PC-3 (cell line): ENCODE data around the gene CRB3. TPM values are rescaled to one million over a fixed set of nuclear protein-coding genes. Genes with fewer than 3 reads are reported as not detected.

ENCODE experiments used
- ATAC-seq: fragments of 200-7000 bp; cut with Tn5 transposase; 2 replicates; pipeline ENCODE4 v1.9.1; 2020; ENCODE audit warnings: mild to moderate bottlenecking, moderate library complexity
- BruUV-seq: library from RNA; stranded (reverse); fragments of 400-500 nt; replicated peaks from 2 replicates; lab custom pipeline; 2021; lab: Mats Ljungman, UMichigan
- CTCF ChIA-PET: fragments of 300-600 bp; sonication (Branson Sonifier 250); formaldehyde crosslinking; loops from one replicate; lab custom pipeline; 2022; ENCODE audit warnings: antibody characterized with exemption; lab: Charles Lee
- POLR2A ChIA-PET: fragments of 300-600 bp; sonication (Branson Sonifier 250); formaldehyde crosslinking; loops from one replicate; lab custom pipeline; 2022; ENCODE audit warnings: antibody characterized with exemption; ENCODE audit not compliant: unreplicated experiment; lab: Charles Lee
- DNase-seq: peaks from one replicate; pipeline ENCODE4 v3.0.0-alpha.2; 2015
- H2AFZ ChIP-seq: fragments of 300-600 bp; sonication (generic); 2 replicates; pipeline ENCODE4 v1.6.0; 2016; ENCODE audit warnings: antibody characterized with exemption, low read length
- H3F3A ChIP-seq: fragments of 300-600 bp; sonication (generic); one replicate; pipeline ENCODE4 v1.6.0; 2017; ENCODE audit warnings: antibody characterized with exemption, low read length, control low read depth, mild to moderate bottlenecking; ENCODE audit not compliant: unreplicated experiment
- H3K27ac ChIP-seq: fragments of 300-600 bp; sonication (generic); 2 replicates; pipeline ENCODE4 v1.5.1; 2016; ENCODE audit warnings: mild to moderate bottlenecking, low read length
- H3K27me3 ChIP-seq: fragments of 300-600 bp; sonication (generic); 2 replicates; pipeline ENCODE4 v1.6.1; 2016; ENCODE audit warnings: low read length, mixed read lengths
- H3K36me3 ChIP-seq: fragments of 300-600 bp; sonication (generic); 2 replicates; pipeline ENCODE4 v1.6.1; 2016; ENCODE audit warnings: low read depth, mixed run types, low read length, mixed read lengths
- H3K4me1 ChIP-seq: fragments of 300-600 bp; sonication (generic); 2 replicates; pipeline ENCODE4 v1.5.1; 2016; ENCODE audit warnings: low read length; ENCODE audit not compliant: insufficient read depth
- H3K4me2 ChIP-seq: fragments of 300-600 bp; sonication (generic); 2 replicates; pipeline ENCODE4 v1.6.0; 2016; ENCODE audit warnings: low read length
- H3K4me3 ChIP-seq: fragments of 300-600 bp; sonication (generic); 2 replicates; pipeline ENCODE4 v1.5.1; 2016; ENCODE audit warnings: mild to moderate bottlenecking, low read length, mixed read lengths
- H3K79me2 ChIP-seq: fragments of 300-600 bp; sonication (generic); 2 replicates; pipeline ENCODE4 v1.6.1; 2017; ENCODE audit warnings: low read length, mixed read lengths
- H3K9ac ChIP-seq: fragments of 300-600 bp; sonication (generic); 2 replicates; pipeline ENCODE4 v1.6.0; 2016; ENCODE audit warnings: mild to moderate bottlenecking, low read length
- H3K9me2 ChIP-seq: fragments of 300-600 bp; sonication (generic); replicated peaks from 2 replicates; pipeline ENCODE4 v1.6.1; 2016; ENCODE audit warnings: mixed run types, low read length, mixed read lengths
- H3K9me3 ChIP-seq: fragments of 300-600 bp; sonication (generic); 2 replicates; pipeline ENCODE4 v1.6.1; 2016; ENCODE audit warnings: low read length, mixed read lengths
- H4K20me1 ChIP-seq: fragments of 300-600 bp; sonication (generic); 2 replicates; pipeline ENCODE4 v1.6.1; 2016; ENCODE audit warnings: low read length, mixed read lengths
- EZH2 ChIP-seq: fragments of 300-600 bp; sonication (generic); IDR thresholded peaks from one replicate; pipeline ENCODE4 v1.6.1; 2017; ENCODE audit warnings: antibody characterized with exemption, mild to moderate bottlenecking, low read length; ENCODE audit not compliant: unreplicated experiment
- EZH2phosphoT487 ChIP-seq: fragments of 300-600 bp; sonication (generic); IDR thresholded peaks from 2 replicates; pipeline ENCODE4 v1.6.1; 2018; ENCODE audit warnings: mild to moderate bottlenecking, antibody characterized with exemption, low read length, borderline replicate concordance
- intact Hi-C: fragments of 100-400 bp; cut with micrococcal nuclease; formaldehyde crosslinking; loops from 2 replicates; pipeline ENCODE4 v1.9.0; 2023
- total RNA-seq: library from RNA; depleted of rRNA; stranded (reverse); fragments of >200 nt; gene quantifications from 2 replicates; pipeline ENCODE4 v1.2.3, GENCODE V29; 2014
- TF ChIP-seq, protein P1 (sequence below): fragments of 300-600 bp; sonication (generic); conservative IDR thresholded peaks from 2 replicates; pipeline ENCODE4 v1.5.1; 2017; ENCODE audit warnings: antibody characterized with exemption, low read depth, mild to moderate bottlenecking, low read length

Gene CRB3
- total RNA-seq, 1 experiment from 2014 or later: 71.3 TPM

GRCh38 chr19:6484831-6485230 is 20.8 kb downstream of the CRB3 start:
- Histone ChIP-seq H3F3A (no peaks in the 10 kb centered on the region), H4K20me1 (no peaks in the 10 kb centered on the region), H3K9me3 (no peaks in the 10 kb centered on the region), H2AFZ (no peak overlapping the region), H3K36me3 (no peaks in the 10 kb centered on the region), H3K4me3 (no peak overlapping the region), H3K9ac (no peak overlapping the region), H3K9me2 (no peaks in the 10 kb centered on the region), H3K27me3 (0 out of 2 replicates have a peak, but pooled peaks cover 3% of the 10 kb centered on the region), H3K4me1 (no peaks in the 10 kb centered on the region), H3K79me2 (no peaks in the 10 kb centered on the region), H3K27ac (no peak overlapping the region), H3K4me2 (no peak overlapping the region)
- TF ChIP-seq EZH2phosphoT487 (no peak), EZH2 (no peak)
- TF ChIP-seq, protein P1, sequence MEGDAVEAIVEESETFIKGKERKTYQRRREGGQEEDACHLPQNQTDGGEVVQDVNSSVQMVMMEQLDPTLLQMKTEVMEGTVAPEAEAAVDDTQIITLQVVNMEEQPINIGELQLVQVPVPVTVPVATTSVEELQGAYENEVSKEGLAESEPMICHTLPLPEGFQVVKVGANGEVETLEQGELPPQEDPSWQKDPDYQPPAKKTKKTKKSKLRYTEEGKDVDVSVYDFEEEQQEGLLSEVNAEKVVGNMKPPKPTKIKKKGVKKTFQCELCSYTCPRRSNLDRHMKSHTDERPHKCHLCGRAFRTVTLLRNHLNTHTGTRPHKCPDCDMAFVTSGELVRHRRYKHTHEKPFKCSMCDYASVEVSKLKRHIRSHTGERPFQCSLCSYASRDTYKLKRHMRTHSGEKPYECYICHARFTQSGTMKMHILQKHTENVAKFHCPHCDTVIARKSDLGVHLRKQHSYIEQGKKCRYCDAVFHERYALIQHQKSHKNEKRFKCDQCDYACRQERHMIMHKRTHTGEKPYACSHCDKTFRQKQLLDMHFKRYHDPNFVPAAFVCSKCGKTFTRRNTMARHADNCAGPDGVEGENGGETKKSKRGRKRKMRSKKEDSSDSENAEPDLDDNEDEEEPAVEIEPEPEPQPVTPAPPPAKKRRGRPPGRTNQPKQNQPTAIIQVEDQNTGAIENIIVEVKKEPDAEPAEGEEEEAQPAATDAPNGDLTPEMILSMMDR: no peak
- no peak for DNase-seq
- CTCF ChIA-PET: no interaction called here
- no peak for ATAC-seq
- no TSS peak for BruUV-seq
- intact Hi-C loops: no loop called here
- POLR2A ChIA-PET: no interaction called here

- ATAC-seq: no peak
- H3K9me2 ChIP-seq: no peaks in the 10 kb centered on the region
- H3K27me3 ChIP-seq: 0 out of 2 replicates have a peak, but pooled peaks cover 5% of the 10 kb centered on the region
- no TSS peak for BruUV-seq
- H3K4me1 ChIP-seq: no peaks in the 10 kb centered on the region
- DNase-seq: no peak
- TF ChIP-seq EZH2 (no peak), EZH2phosphoT487 (no peak)
- TF ChIP-seq, protein P1: no peak
- H3K36me3 ChIP-seq: no peaks in the 10 kb centered on the region
- H3K9me3 ChIP-seq: no peaks in the 10 kb centered on the region
- no peaks in the 10 kb centered on the region for H3F3A ChIP-seq
- ChIA-PET POLR2A (no interaction called here), CTCF (no interaction called here)
- intact Hi-C loops: no loop called here
- H3K79me2 ChIP-seq: no peaks in the 10 kb centered on the region
- peak overlapping the region; percentile 7; the same call in 1 of the 2 replicates for H3K4me2 ChIP-seq
- H4K20me1 ChIP-seq: no peaks in the 10 kb centered on the region
- H2AFZ ChIP-seq: peak overlapping the region; percentile 4; the same call in 1 of the 2 replicates
- no peak overlapping the region for H3K4me3 ChIP-seq
- no peak overlapping the region for H3K27ac ChIP-seq
- no peak overlapping the region for H3K9ac ChIP-seq
Measured at GRCh38 chr19:6489278-6490061, 25.4 kb downstream of the CRB3 start.

DNA sequence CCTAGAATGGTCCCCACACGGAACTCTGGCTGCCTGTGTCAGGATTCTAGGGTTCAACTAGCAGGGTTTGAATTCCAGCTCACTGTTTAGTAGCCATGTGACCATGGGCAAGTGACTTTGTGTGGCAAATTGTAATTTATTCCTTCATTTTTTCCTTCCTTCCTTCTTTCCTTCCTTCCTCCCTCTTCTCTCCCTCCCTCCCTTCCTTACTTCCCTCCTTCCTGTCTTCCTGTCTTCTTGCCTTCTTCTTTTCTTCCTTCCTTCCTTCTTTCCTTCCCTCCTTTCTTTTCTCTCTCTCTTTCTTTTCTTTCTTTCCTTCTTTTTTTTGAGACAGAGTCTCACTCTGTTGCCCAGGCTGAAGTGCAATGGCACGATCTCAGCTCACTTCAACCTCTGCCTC is 26.1 kb downstream of the CRB3 start:
- TF ChIP-seq EZH2phosphoT487 (no peak), EZH2 (no peak)
- TF ChIP-seq, protein P1: no peak
- Histone ChIP-seq H3K36me3 (no peaks in the 10 kb centered on the region), H3F3A (no peaks in the 10 kb centered on the region), H3K9me3 (no peaks in the 10 kb centered on the region), H2AFZ (no peak overlapping the region), H3K79me2 (no peaks in the 10 kb centered on the region), H3K9me2 (no peaks in the 10 kb centered on the region), H4K20me1 (no peaks in the 10 kb centered on the region), H3K4me2 (no peak overlapping the region), H3K4me1 (no peaks in the 10 kb centered on the region), H3K9ac (no peak overlapping the region), H3K27ac (no peak overlapping the region), H3K4me3 (no peak overlapping the region), H3K27me3 (0 out of 2 replicates have a peak, but pooled peaks cover 5% of the 10 kb centered on the region)
- no TSS peak for BruUV-seq
- DNase-seq (no peak), ATAC-seq (no peak)
- intact Hi-C loops: no loop called here
- ChIA-PET POLR2A (no interaction called here), CTCF (no interaction called here)
